HK-2 (cell line): ENCODE data around the gene CASQ2.
"Not testable (repeated sequence)": the region's sequence is repeated elsewhere in the genome, so short reads cannot be mapped to it uniquely, and the experiment has no call there.

ENCODE experiments used
- DNase-seq: peaks from one replicate; pipeline ENCODE4 v3.0.0-alpha.2; 2018; ENCODE audit not compliant: unreplicated experiment

Gene CASQ2

DNA sequence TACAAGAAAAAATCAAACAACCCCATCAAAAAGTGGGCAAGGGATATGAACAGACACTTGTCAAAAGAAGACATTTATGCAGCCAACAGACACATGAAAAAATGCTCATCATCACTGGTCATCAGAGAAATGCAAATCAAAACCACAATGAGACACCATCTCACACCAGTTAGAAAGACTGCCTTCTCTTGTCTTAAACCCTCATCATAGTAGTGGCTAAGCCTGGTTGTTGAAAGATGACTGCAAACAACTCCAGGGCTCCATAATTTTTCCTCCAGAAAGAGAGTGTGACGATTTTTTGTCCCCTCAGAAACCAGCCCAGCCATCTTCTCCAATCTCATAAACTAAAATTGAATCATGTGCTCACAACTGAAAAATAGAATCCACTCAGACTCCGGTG lies 12.1 kb upstream of the CASQ2 start:
- not testable (repeated sequence) for DNase-seq

DNA sequence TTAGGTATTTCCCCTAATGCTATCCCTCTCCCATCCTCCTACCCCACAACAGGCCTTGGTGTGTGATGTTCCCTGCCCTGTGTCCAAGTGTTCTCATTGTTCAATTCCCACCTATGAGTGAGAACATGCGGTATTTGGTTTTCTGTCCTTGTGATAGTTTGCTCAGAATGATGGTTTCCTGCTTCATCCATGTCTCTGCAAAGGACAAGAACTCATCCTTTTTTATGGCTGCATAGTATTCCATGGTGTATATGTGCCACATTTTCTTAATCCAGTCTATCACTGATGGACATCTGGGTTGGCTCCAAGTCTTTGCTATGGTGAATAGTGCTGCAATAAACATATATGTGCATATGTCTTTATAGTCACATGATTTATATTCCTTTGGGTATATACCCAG lies 10.6 kb upstream of the CASQ2 start:
- not testable (repeated sequence) for DNase-seq

- peak; percentile 51 for DNase-seq
Observed at GRCh38 chr1:115771847-115772457, 3.4 kb upstream of the CASQ2 start.

DNA sequence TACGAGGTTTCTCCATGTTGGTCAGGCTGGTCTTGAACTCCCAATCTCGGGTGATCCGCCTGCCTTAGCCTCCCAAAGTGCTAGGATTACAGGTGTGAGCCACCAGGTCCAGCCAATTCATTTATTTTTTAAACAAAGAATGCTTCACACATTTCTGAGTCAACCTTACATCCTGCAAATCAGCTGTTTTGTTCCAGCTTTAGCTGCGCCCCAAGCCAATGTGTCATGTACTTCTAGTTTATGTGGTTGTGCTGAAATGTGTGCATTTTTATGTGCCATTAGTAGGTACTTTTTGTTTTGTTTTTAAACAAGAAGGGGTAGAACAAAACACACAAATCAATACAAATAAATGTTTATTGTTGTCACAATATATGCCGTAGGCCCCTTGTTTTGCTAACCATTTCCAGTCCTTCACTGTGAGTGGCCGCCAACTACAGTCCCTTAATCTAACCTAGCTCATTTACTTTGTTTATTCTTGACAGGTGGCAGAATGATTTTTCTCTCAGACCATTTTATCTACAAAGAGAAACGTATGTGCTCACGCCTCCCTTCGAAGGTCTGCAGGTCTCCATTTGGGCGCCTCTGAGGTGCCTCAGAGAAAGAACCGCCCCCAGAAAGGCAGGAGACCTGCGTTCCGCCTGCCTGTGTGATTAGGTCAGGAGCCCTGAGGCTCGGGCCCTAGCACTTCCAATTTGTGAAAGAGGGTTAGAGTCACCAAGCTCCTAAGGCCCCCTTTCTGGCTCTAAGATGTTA lies 2.8 kb upstream of the CASQ2 start:
- no peak for DNase-seq

- DNase-seq, result no peak
Observed at GRCh38 chr1:115767403-115767802, 1.1 kb downstream of the CASQ2 start.

GRCh38 chr1:115765091-115765490 lies 3.4 kb downstream of the CASQ2 start:
- no peak for DNase-seq

- peak; percentile 27 for DNase-seq
Observed at GRCh38 chr1:115764541-115764940, 4.0 kb downstream of the CASQ2 start.

- no peak for DNase-seq
Observed at GRCh38 chr1:115762779-115763178, 5.7 kb downstream of the CASQ2 start.

GRCh38 chr1:115761601-115762302 lies 6.8 kb downstream of the CASQ2 start:
- DNase-seq, result no peak

GRCh38 chr1:115757856-115758255 lies 10.7 kb downstream of the CASQ2 start:
- DNase-seq, result no peak

GRCh38 chr1:115757326-115757725 lies 11.2 kb downstream of the CASQ2 start:
- DNase-seq, result no peak

GRCh38 chr1:115755456-115756370 lies 12.8 kb downstream of the CASQ2 start:
- DNase-seq, result no peak

DNA sequence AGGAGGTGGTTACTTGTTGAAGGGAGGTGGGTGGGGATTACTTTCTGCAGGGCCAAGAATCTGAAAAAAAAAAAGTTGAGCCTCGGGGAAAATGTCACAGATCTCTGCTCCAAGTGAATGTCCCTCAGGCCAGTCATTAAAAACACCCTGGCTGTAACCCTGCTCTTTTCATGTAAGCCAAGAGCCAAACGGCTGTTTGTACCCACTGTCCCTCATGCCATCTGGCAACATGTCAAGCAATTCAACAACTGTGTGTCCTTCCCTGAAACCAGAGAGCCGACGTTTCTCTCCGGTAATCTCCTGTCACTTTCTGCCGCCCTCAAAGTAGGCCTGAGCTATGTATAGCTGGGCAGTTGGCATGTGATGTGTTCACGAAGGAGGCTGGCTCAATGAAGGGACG lies 14.7 kb downstream of the CASQ2 start:
- DNase-seq, result no peak

- no peak for DNase-seq
Observed at GRCh38 chr1:115753361-115753760, 15.2 kb downstream of the CASQ2 start.

GRCh38 chr1:115748401-115749150 lies 19.9 kb downstream of the CASQ2 start:
- no peak for DNase-seq

DNA sequence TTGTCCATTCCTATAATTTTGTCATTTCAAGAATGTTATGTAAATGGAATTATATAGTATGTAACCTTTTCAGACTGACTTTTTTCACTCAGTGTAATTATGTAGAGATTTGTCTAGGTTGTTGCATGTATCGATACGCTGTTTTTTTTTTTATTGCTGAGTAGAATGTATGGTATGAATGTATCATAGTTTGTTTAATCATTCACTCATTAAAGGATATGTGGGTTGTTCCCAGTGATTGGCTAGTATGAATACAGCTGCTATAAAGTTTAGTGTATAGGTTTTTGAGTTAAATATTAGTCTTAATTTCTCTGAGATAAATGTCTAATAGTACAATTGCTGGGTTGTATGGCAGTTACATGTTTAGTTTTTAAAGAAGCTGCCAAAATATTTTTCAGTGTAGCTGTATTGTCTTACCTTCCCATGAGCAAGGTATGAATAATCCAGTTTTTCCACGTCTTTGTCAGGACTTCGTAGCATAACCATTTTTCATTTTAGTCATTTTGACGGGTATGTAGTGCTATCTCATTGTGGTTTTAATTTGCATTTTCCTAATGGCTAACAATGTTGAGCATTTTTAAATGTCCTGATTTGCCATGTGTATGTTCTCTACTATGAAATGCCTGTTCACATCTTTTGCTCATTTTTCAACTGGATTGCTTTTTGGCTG lies 22.4 kb downstream of the CASQ2 start:
- no peak for DNase-seq

GRCh38 chr1:115744646-115745275 lies 23.8 kb downstream of the CASQ2 start:
- no peak for DNase-seq

GRCh38 chr1:115740811-115741210 lies 27.7 kb downstream of the CASQ2 start:
- no peak for DNase-seq

GRCh38 chr1:115732316-115732715 lies 36.2 kb downstream of the CASQ2 start:
- DNase-seq, result no peak

DNA sequence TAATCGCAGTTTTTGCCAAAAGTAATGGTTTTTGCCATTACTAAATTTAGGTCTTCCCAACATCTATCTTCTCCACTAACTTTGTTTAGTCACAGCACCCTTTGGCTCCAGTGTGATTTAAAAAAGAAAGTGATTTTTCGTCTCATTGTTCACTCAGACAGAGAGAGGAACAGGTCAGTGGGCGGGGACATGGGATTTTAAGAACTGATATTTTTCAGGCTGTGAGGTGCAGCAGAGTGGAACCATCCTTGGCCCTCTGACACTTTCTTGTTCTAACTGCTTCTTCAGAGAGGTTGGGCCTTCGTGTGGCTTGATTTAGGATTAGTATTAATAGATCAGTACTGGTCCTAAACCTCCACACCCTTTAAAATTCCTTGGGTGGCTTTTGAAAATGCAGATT lies 38.8 kb downstream of the CASQ2 start:
- DNase-seq, result no peak
